SK-N-SH treated with all-trans-retinoic acid at 6 μM for 48 hours (cell line): ENCODE results near the gene SCAP.

Experiments used
- ATAC-seq: fragments of 200-7000 bp; cut with Tn5 transposase; 3 replicates; pipeline ENCODE4 v1.9.1; 2020; ENCODE audit warnings: mild to moderate bottlenecking, moderate library complexity
- ARNTL ChIP-seq: fragments of 450-650 bp; formaldehyde crosslinking; IDR thresholded peaks from 2 replicates; pipeline ENCODE4 v1.5.0; 2020; ENCODE audit warnings: low read depth, mild to moderate bottlenecking, moderate library complexity, borderline replicate concordance
- BACH2 ChIP-seq: fragments of 250-450 bp; sonication (Bioruptor Pico); IDR thresholded peaks from 2 replicates; pipeline ENCODE4 v1.9.0; 2021; ENCODE audit warnings: mild to moderate bottlenecking, borderline replicate concordance
- CSDC2 ChIP-seq: fragments of 250-450 bp; sonication (Bioruptor Pico); IDR thresholded peaks from 2 replicates; pipeline ENCODE4 v1.5.0; 2020; ENCODE audit warnings: mild to moderate bottlenecking, moderate library complexity
- ESRRG ChIP-seq: fragments of 250-450 bp; sonication (Bioruptor Pico); IDR thresholded peaks from 2 replicates; pipeline ENCODE4 v1.6.1; 2021; ENCODE audit warnings: mild to moderate bottlenecking
- GLIS3 ChIP-seq: fragments of 250-450 bp; sonication (Bioruptor Pico); IDR thresholded peaks from 2 replicates; pipeline ENCODE4 v1.5.0; 2020; ENCODE audit warnings: mild to moderate bottlenecking, moderate library complexity
- ISL1 ChIP-seq: fragments of 250-450 bp; sonication (Bioruptor Pico); IDR thresholded peaks from 2 replicates; pipeline ENCODE4 v2.1.2; 2022; ENCODE audit warnings: mild to moderate bottlenecking, moderate library complexity
- OSR1 ChIP-seq: fragments of 250-450 bp; sonication (Bioruptor Pico); IDR thresholded peaks from 2 replicates; pipeline ENCODE4 v1.8.0; 2022; ENCODE audit warnings: moderate library complexity, mild to moderate bottlenecking, inconsistent platforms
- PATZ1 ChIP-seq: fragments of 250-450 bp; sonication (Bioruptor Pico); IDR thresholded peaks from 2 replicates; pipeline ENCODE4 v1.8.0; 2020; ENCODE audit warnings: mild to moderate bottlenecking, moderate library complexity, borderline replicate concordance
- PPARA ChIP-seq: fragments of 250-450 bp; sonication (Bioruptor Pico); IDR thresholded peaks from 2 replicates; pipeline ENCODE4 v1.5.0; 2020; ENCODE audit warnings: mild to moderate bottlenecking, borderline replicate concordance
- RARB ChIP-seq: fragments of 250-450 bp; sonication (Bioruptor Pico); IDR thresholded peaks from 2 replicates; pipeline ENCODE4 v1.8.0; 2021; ENCODE audit warnings: mild to moderate bottlenecking, moderate library complexity
- SNAI2 ChIP-seq: fragments of 250-450 bp; sonication (Bioruptor Pico); IDR thresholded peaks from 2 replicates; pipeline ENCODE4 v1.5.0; 2020; ENCODE audit warnings: mild to moderate bottlenecking, moderate library complexity
- TCF4 ChIP-seq: fragments of 250-450 bp; sonication (Bioruptor Pico); IDR thresholded peaks from 2 replicates; pipeline ENCODE4 v1.8.0; 2021; ENCODE audit warnings: mild to moderate bottlenecking, moderate library complexity, borderline replicate concordance
- TOX ChIP-seq: fragments of 250-450 bp; sonication (Bioruptor Pico); IDR thresholded peaks from 2 replicates; pipeline ENCODE4 v1.8.0; 2021; ENCODE audit warnings: mild to moderate bottlenecking, moderate library complexity, borderline replicate concordance
- TSHZ2 ChIP-seq: fragments of 250-450 bp; sonication (Bioruptor Pico); IDR thresholded peaks from 2 replicates; pipeline ENCODE4 v1.5.0; 2020; ENCODE audit warnings: mild to moderate bottlenecking, moderate library complexity
- ZC3H10 ChIP-seq: fragments of 250-450 bp; sonication (Bioruptor Pico); IDR thresholded peaks from 2 replicates; pipeline ENCODE4 v1.5.1; 2021; ENCODE audit warnings: mild to moderate bottlenecking, moderate library complexity
- ZFP30 ChIP-seq: fragments of 450-650 bp; formaldehyde crosslinking; IDR thresholded peaks from 2 replicates; pipeline ENCODE4 v1.5.0; 2022; ENCODE audit warnings: mild to moderate bottlenecking, moderate library complexity
- ZNF565 ChIP-seq: fragments of 450-650 bp; formaldehyde crosslinking; conservative IDR thresholded peaks from 2 replicates; pipeline ENCODE4 v1.5.0; 2020; ENCODE audit warnings: low read depth, mild to moderate bottlenecking, moderate library complexity
- ZNF70 ChIP-seq: fragments of 450-650 bp; formaldehyde crosslinking; IDR thresholded peaks from 2 replicates; pipeline ENCODE4 v1.5.0; 2020; ENCODE audit warnings: mild to moderate bottlenecking, moderate library complexity
- ZNF8 ChIP-seq: fragments of 450-650 bp; formaldehyde crosslinking; IDR thresholded peaks from 2 replicates; pipeline ENCODE4 v1.5.0; 2020; ENCODE audit warnings: mild to moderate bottlenecking, moderate library complexity
- TF ChIP-seq, protein P1 (sequence below): fragments of 250-450 bp; sonication (Bioruptor Pico); IDR thresholded peaks from 2 replicates; pipeline ENCODE4 v1.5.1; 2020; ENCODE audit warnings: low read depth, mild to moderate bottlenecking, moderate library complexity

SCAP gene

GRCh38 chr3:47419083-47420043 lies 56.4 kb downstream of the SCAP start:
- no peak for ATAC-seq
- TF ChIP-seq GLIS3, result no peak
- no peak for TF ChIP-seq BACH2 (CRISPR knock-in tag)
- TF ChIP-seq OSR1, result no peak
- no peak for TF ChIP-seq ZNF70 (CRISPR knock-in tag)
- no peak for TF ChIP-seq PPARA (CRISPR knock-in tag)
- TF ChIP-seq ZC3H10 (CRISPR knock-in tag), result no peak
- no peak for TF ChIP-seq ESRRG
- no peak for TF ChIP-seq RARB (CRISPR knock-in tag)
- TF ChIP-seq ARNTL (CRISPR knock-in tag), result no peak
- no peak for TF ChIP-seq ZFP30 (CRISPR knock-in tag)
- no peak for TF ChIP-seq ZNF8 (CRISPR knock-in tag)

DNA sequence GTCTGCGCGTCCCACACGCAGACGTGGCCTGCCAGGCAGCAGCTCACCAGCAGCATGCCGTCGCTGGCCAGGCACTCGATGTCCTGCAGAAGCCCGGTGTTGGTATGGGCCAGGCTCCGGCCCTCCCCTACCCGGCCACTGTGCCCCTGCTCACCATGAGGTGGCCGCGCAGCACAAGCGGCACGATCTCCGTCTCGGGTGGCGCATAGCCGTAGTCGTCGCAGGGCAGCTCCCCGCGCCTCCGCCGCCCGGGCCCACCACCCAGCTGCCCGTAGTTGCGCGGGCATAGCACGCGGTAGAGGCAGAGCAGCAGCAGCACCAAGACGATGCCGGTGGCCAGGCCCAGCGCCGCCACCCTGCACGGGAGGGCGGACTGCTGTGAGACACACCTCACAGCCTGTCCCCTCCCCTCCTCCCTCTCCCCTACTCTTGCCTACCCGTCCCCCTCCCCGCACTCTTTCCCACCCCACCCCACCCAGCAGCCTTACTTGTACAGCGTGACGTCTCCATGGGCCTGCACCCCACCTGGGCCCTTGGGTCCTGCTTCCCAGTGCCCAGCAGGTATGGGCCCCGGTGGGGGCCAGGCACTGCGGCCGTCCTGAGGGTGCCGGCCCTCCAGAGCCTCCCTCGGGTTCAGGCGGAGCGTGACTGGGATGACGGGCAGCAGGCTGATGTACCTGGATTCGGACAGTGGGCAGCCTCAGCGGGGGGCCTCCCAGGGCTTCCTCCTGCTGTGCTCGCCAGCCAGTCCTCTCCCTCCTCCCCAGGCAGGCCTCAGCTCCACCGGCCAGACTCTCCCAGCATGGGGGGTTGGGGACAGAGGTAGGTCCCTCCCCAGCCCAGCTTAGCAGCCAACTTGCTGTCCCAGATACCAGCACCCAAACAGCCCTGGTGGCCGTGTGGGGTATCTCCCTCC lies 57.3 kb downstream of the SCAP start:
- no peak for ATAC-seq
- TF ChIP-seq TCF4 (no peak), BACH2 (CRISPR knock-in tag) (no peak), TOX (no peak), GLIS3 (no peak), PATZ1 (CRISPR knock-in tag) (no peak), CSDC2 (CRISPR knock-in tag) (no peak), RARB (CRISPR knock-in tag) (no peak), ZNF565 (no peak), ISL1 (CRISPR knock-in tag) (no peak), ARNTL (CRISPR knock-in tag) (no peak), PPARA (CRISPR knock-in tag) (no peak), ZC3H10 (CRISPR knock-in tag) (no peak), SNAI2 (CRISPR knock-in tag) (no peak), ZNF70 (CRISPR knock-in tag) (no peak), ZNF8 (CRISPR knock-in tag) (no peak)

DNA sequence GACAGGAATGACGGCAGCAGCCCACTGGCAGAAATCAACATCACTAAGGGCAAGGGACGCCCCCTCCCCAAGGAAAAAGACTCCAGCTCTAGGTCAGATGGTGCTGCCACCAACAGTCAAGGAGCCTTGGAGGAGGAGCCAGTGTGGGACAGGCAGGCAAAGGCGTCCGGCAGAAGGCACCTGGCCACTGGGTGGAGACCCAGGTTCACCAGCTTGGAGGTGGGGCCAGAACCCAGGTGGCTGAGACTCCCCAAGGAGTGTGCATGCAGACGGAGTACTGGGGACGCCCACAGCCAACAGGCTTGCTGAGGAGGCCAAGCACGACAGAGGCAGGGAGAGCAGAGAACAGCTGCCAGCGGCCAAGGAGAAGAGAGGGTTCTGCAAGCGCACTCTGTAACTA lies 59.7 kb downstream of the SCAP start:
- no peak for TF ChIP-seq PATZ1 (CRISPR knock-in tag)
- no peak for TF ChIP-seq RARB (CRISPR knock-in tag)
- TF ChIP-seq, protein P1, sequence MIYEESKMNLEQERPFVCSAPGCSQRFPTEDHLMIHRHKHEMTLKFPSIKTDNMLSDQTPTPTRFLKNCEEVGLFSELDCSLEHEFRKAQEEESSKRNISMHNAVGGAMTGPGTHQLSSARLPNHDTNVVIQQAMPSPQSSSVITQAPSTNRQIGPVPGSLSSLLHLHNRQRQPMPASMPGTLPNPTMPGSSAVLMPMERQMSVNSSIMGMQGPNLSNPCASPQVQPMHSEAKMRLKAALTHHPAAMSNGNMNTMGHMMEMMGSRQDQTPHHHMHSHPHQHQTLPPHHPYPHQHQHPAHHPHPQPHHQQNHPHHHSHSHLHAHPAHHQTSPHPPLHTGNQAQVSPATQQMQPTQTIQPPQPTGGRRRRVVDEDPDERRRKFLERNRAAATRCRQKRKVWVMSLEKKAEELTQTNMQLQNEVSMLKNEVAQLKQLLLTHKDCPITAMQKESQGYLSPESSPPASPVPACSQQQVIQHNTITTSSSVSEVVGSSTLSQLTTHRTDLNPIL, result no peak

GRCh38 chr3:47414666-47415587 lies 60.8 kb downstream of the SCAP start:
- ATAC-seq, result no peak
- TF ChIP-seq TSHZ2 (no peak), PPARA (CRISPR knock-in tag) (no peak), ZNF8 (CRISPR knock-in tag) (no peak), ZC3H10 (CRISPR knock-in tag) (no peak), PATZ1 (CRISPR knock-in tag) (no peak), ARNTL (CRISPR knock-in tag) (no peak), CSDC2 (CRISPR knock-in tag) (no peak), TOX (no peak), RARB (CRISPR knock-in tag) (no peak)
- TF ChIP-seq, all 23 proteins: peak for 0

More for the DNA sequence above, 59.7 kb downstream of the SCAP start:
- no peak for ATAC-seq
